ENCODE data around the gene XPO6.
"Not testable (repeated sequence)": the region's sequence is repeated elsewhere in the genome, so short reads cannot be mapped to it uniquely, and the experiment has no call there.

DNA sequence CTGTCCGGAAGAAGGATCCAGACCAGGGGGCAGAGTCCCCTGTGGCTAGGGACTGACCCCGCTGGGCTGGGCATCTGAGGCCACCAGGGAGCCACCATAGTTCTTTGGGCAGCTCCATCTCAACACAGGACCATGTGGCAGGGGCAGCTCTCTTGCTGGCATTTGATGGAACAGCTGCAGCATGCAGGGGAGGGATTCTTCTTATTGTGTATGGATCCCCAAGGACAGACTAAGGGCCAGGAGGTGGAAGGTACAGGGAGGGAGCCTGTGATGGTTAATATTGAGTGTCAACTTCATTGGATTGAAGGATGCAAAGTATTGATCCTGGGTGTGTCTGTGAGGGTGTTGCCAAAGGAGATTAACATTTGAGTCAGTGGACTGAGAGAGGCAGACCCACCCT, 37.7 kb upstream of the XPO6 start:
- TF ChIP-seq, protein P1, sequence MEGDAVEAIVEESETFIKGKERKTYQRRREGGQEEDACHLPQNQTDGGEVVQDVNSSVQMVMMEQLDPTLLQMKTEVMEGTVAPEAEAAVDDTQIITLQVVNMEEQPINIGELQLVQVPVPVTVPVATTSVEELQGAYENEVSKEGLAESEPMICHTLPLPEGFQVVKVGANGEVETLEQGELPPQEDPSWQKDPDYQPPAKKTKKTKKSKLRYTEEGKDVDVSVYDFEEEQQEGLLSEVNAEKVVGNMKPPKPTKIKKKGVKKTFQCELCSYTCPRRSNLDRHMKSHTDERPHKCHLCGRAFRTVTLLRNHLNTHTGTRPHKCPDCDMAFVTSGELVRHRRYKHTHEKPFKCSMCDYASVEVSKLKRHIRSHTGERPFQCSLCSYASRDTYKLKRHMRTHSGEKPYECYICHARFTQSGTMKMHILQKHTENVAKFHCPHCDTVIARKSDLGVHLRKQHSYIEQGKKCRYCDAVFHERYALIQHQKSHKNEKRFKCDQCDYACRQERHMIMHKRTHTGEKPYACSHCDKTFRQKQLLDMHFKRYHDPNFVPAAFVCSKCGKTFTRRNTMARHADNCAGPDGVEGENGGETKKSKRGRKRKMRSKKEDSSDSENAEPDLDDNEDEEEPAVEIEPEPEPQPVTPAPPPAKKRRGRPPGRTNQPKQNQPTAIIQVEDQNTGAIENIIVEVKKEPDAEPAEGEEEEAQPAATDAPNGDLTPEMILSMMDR (IDR thresholded peaks at IDR 0.05): not testable (repeated sequence)
- not testable (repeated sequence) for TF ChIP-seq EZH2 (IDR thresholded peaks at IDR 0.05)
